GM04503 (cell line): ENCODE measurements around the gene ATOH8.

Source experiments
- DNase-seq: peaks from one replicate; pipeline ENCODE4 v3.0.0-alpha.2; 2012; ENCODE audit warnings: low read depth

The ATOH8 gene

DNA sequence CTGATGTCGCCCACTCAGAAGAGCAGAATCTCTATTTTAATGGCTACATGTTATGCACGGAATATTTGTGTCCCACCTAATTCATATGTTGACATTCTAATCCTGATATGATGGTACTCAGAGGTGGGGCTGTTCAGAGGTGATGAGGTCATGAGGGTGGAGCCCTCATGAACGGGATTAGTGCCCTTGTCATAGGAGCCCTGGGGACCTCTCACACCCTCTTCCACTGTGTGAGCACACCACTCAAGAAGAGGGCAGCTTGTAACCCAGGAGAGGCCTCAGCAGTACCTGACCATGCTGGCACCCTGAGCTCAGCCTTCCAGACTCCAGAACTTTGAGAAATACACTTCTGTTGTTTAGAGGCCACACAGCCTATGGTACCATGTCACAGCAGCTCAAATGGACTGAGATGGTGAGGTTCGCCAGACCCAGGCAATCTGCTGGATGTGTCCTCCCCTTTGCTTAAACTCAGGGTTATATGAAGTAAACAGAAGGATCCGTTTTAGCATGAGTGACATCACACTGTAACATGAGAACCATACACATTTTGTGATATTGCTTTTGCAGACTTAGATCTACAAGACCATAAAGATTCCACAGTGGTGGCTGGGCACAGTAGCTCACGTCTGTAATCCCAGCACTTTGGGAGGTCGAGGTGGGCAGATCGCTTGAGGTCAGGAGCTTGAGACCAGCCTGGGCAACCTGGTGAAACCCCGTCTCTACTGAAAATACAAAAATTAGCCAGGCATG lies 48.7 kb downstream of the ATOH8 start:
- DNase-seq = no peak

DNA sequence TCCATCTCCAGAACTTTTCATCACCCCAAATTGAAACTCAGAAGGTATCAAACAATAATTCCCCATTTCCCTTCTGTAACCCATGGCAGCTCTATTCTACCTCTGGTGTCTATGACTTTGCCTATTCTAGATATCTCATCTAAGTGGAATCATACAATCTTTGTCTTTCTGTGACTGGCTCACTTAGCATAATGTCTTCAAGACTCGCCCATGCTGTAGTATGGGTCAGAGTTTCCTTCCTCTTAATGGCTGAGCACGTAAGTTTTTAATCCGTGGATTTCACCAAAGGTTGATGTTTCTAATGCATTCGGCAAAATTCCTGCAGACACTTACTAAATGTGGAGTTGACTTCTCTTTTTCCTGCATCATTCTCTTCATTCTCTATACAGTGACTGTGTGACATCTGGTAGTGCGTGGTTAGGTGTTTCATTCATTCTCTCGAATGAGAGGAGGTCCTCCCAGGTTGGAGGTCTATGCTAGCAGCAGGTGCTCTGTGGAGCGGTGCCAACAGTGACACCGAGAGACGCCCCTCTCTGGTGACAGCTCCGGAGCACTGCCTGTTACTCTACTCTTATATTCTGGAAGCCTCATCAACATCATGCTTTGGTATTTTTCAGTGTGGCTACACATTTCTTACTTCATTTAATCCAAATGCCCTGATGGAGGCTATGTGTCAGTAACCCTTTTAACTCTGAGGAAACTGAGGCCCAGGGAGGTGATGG lies 50.1 kb downstream of the ATOH8 start:
- DNase-seq = no peak

DNA sequence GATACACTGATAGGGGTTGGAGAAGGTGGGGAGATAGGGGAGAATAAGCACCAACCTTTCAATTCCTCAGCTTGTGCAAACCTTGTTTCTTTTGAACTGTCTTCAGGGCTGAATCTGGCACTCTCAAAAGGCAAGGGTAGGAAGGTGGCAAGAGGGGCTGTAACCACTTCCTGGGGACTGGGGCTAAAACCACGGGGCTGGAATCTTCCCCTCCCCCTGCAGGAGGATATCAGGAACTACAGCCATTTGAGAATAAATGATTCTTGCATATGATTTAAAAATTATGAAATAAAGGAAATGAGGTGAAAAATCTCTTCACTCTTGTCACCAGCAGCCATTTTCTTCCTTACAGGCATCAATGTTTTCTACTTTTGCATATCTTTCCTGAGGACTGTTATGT lies 50.8 kb downstream of the ATOH8 start:
- DNase-seq = no peak

DNA sequence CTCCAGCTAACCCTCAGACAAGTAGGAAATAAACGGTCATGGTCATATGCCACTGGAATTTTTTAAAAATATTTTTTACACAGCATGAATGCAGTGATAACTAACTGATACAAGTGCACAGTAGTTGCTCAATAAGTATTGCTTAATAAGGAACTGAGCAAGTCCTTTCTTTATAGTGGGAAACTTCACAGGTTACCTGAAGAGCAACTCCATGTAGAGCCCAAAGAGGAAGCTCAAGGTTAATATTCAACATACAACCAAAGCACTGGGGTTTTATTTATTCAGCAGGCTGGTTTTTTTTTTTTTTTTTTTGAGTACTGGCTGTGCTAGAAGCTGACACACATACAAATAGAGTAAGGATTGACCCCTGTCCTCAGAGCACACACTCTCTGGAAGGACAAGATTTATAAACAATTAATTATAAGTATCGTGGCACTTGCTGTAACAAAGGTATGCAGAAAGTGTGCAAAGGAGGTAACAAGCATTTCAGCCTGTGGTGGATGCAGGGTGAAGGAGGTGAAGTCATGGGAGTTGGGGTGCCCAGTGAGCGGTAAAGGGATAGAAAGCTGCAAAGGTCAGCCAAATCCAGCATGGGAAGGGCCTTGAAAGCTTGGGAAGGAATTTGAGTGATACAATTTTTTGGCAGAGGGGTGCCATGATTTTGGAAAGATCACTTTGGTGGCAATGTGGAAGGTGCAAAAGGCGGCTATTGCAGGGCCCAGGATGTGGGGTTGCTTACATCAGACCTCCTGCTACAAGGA lies 52.7 kb downstream of the ATOH8 start:
- DNase-seq = no peak

DNA sequence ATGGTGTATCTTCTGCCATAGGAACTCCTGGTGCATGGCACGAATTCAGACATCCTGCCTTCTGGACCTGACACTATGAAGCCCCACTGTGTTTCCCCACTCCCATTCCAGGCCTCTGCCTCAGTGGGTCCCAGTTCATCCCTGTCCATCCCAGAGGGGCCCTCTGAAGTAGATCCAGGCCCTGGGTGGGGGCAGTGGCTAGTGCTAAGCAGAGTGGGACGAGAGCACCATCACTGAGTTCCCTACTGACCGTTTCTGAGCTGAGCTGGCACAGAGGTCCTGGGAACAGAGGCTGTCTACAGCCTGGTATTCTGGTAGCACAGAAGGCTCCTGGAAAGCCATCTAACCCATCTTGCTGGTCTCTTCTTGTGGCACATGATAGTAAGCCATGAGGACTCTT lies 54.0 kb downstream of the ATOH8 start:
- DNase-seq = no peak

DNA sequence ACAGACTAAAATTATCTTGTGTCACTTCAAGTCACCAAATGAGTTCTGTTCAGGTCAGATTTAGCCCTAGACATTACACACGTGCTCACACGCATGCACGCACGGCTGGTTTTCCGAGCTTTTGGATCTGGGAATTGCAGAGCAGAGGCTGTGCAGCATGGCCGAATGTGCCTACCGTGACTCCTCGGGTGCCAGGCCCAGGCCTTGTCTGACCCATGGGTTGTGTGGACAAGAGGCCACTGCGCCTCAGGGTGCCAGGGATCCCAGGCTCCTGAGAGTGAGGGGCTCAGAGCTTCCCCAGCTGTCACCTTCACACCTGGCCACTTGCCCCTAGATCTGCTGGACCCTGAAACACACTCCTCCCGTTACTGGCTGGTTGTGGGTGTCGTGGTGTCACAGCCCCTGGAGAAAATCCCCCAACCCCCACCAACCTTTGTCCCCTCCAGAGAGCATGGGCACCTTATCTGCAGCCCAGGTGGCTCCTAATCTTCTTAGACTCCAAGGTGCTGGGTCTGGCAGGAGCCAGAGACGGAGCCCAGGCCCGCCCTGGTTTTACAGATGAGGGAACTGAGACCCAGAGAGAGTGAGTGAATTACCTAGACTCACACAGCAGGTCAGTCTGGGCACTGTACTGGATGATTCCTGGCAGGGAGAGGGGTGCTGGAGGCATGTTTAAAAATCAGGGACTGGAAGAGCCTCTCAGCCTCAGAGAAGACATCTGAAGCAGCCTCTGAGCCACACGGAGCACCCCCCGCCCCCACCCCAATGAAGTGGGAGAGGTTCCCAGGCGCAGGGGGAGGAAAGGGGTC lies 56.8 kb downstream of the ATOH8 start:
- no peak for DNase-seq

DNA sequence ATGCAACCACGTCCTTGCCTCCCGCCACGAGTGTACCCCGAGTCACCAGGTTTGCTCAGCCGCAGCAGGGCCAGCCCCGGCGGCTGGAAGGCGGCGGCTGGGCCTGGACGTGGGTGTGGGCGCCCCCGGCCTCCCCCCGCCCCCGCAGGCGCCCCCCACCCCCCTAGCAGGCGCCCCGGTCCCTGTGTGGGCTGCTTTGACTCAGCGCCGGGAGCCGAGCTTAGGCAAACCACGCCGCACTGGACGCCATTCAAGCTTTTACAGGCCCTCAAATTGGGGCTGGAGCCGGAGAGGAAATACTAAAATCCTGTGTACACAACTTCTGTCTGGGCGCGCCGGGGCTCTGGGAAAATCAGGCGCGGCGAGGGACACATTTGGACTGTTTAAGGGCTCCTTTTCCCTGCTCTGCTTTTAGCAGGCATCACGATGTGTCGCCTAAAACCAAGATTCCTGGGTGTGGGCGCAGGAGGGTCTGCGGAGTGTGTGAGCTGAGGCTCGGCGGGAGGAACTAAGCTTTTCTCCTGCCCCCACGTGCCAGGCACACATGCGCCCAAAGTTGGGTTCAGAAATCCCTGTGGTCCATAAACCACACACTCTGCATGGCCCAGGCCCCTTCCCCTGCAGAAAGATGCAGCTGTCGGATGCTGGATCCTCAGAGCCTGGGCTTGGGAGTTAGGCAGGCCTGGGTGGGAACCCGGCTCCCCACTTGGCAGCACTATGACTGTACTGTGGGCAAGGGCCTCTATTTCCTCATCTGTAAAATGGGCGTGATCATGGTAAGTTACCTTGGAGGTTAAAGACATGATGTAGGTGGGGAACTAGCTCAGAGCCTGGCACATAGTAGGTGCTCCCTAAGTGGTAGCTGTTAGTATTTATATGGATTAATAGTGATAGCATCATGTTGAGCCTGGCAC lies 57.6 kb downstream of the ATOH8 start:
- DNase-seq = no peak

DNA sequence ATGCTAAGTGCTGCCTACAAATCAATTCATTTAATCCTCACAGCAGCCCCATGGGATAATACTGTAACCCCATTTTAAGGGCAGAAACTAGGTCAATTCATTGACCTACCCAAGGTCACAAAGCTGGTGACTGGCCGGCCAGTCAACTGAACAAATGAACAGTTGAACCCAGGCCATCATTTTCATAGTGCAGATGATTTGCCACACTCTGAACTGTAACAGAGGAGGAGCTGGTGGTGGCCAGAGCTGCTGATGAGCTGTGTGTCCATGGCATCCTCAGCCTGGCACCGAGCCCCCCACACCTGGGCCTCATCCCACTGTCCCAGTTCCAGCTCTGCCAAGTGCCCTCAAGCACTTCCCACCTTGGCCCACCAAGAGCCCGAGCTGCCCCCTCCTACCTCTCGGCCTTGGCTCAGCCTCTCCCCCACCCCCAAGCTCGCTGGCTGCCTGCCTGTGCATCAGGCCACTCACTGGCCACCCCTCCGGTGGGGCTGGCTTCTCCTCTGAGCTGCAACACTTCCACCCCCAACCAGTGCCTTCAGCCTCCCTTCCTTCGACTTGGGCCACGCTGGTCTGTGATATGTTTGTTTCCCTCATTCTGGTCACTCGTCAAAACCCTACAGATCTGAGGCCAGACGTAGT lies 58.4 kb downstream of the ATOH8 start:
- no peak for DNase-seq

DNA sequence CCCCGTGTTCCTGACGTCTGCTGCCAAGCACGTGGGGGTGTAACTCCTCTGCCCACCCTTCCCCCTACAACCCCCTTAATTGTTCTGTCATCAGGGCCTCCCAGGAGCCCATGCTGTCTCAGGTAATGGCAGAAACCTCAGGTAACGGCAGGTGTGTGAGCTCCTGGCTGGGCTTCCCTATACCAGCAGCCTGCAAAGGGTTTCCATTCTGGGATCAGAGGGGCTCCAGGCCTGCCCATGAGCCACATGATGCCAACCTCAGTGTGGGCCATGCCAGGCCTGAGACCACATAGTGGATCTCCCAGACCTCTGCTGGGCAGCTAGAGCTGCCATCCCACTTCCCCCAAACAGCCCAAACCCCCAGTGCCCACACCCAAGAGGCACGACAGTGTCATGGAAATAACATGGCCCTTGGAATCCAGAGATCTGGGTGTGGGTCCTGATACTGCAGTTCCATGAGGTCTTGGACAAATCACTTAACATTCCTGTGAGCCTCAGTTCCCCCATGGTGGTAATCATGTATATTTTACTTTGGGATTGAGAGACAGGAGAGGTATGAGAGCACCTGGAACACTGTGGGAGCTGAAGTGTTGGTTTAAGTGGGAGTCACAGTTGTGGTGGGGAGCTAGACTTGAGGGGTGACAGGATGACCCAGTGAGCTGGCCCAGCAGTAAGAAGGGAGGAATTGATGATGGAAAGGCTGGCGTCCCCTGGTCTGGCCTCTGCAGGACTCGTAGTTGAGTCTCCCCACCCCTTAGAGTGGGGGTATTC lies 59.6 kb downstream of the ATOH8 start:
- no peak for DNase-seq

DNA sequence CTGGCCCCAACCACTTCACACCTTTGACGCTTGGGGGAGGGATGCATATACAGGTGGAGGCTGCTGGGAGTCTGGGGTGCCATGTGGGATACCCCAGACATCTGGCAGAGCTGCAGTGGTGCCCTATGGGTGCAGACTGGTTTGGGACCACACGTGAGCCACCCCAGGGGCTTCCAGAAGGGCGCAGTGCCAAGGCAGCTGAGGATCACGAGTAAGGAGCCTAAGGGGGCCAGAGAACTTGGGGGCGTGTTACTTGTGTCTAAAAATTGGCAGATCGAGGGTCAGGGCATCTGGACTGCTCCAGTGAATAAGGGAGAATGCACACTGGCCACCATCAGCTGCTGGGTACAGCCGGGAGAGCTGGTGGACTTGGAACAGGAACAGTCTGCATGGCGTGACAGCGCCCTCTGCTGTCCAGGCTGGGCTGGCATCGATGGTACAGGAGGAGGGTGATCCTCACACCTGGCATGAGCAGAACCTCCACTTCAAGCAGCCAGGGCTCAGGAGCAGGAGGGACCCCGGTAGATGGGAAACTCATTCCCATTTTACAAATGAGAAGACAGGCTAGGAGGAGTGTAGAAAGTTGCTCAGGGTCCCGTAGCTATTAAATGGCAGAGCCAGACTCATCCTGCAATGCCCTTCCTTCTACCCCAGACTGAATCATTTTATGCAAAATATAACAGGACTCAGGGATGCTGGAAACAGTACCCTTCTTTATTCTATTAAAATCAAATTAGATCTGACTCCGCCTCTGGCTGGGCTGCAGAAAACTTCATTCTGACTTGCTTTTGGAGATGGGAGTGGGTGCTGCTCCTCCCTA lies 60.4 kb downstream of the ATOH8 start:
- DNase-seq = no peak

DNA sequence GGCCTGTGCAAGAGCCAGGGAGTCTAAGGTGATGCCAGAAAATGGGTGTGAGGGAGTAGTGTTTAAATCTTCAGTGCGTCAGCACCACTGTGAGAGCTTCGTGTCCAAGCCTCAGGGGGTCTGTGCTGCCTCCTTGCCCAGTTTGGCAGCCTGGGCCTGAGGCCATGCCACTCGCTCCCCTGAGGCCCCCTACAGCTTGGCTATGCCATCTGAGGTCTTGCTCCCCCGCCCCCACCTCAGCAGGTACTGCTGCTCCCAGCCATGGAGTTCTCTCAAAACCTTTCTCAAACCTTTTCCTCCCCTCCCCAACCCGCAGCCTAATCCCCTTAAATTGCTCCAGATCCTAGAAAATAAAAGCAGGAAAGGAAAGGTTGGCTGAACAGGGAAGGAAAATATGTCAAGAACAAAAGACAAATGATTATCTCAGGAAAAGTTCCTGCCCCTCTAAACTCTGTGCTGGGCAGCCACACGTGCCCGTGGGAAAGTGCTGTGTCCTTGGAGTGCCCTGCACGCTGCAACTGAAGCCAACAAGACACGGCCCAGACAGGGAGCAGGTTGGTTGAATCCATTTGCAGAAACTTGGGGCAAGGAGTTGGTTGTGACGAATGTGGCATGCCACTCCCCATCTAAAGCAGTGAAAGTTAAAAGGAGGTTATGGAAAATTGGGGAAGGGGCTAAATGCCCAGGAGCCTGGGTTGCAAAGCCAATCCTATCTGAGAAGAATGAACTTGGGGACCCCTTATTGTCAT lies 61.2 kb downstream of the ATOH8 start:
- DNase-seq = no peak

DNA sequence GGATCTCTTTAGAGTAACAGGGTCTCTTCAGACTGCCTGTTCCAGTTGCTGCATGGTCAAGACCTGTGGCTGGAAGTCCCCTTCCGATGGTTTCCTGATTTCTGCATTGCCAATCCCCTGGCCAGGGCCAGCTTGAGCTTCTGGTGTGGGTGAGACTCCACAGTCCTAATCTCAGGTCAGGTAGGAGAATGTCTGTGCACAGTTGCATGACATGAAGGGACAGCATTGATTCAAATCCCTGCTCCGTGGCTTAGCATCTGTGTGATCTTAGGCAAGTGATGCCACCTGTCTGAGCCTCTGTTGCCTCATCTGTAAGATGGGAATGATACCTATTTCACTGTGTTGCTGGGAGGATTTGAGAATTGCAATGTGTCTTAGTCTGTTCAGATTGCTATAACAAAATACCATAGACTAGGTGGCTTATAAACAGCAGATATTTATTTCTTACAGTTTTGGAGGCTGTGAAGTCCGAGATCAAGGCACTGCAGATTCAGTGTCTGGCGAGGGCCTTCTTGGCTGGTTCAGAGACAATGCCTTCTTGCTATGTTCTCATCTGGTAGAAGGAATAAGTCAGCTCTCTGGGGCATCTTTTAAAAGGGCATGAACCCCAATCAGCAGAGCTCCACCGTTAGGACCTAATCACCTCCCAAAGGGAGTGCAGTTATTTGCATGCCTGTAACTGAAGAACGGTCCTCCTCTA lies 66.2 kb downstream of the ATOH8 start:
- no peak for DNase-seq

DNA sequence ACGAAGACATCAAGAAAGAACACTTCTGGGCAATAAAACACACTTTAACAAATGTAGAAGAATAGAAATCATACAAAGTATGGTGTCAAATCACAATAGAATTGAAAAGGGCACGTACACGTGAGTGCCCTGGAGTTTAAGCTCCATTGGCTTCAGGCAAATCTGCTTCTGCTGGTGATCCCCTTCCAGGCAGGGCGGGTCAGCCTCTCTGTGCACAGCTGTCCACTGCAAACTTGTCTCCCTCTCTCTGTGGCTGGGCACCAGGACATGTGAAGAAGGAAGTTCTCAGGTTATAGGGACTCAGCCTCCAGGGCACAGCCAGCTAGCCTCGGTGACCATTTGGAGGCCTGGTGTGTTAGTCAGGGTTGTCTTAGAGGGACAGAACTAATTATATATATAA lies 69.0 kb downstream of the ATOH8 start:
- DNase-seq = no peak

DNA sequence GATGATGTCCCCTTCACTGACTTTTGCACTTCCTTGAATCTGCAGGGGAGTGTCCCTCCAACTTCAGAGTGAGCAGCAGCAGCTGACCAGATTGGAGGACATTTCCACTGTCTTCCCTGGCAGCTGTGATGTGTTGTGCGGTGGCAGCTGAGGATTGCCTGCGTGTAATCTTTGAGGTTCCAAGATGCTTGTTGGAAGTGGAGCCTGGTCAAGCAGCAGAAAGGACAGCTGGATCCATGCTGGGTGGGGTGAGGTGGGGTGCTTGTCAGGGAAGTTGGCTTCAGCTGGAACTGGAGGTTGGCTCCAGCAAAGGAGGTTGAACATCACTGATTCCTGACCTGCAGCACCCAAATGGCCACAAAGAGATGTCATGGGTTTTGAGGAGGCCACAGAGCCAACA lies 70.2 kb downstream of the ATOH8 start:
- DNase-seq = no peak

DNA sequence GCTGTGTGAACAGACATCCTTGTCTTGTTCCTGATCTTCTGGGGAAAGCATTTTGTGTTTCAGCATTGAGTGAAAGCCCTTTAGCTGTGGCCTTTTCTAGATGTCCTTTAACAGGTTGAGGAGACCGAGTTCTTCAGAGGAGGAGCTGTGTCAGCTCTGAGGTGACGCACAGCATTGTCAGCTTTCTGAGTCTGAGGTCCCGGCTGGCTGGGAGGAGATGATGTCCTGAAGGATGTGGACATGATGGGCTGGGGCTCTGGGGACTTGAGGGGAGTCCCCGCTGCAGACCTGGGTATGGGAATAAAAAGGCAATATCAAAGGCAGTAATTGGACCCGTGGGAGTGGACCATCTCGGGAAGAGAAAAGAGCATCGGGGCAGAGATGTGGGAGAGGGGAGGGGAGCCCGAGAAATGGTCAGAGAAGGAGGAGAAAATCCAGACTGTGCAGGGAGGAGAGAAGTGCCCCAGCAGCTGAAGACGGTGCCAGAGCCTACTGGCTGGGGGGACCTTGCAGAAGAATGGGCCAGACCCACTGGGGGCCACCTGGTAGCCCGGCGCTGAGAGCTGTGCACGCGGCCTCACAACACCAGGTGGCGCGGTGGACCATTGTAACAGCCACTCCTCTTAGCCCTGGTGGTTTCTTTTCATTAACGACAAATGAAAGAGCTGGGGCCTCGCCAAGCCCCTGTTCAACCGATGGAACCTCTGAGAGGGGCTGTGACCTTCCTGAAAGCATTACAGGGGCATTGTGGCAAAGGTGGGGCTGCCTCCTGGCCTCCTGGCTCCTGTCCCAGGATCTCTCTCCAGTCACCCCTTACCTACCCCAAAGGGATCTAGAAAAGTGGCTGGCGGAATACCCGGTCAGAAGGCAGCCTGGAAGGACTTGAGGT lies 73.4 kb downstream of the ATOH8 start:
- DNase-seq = no peak

DNA sequence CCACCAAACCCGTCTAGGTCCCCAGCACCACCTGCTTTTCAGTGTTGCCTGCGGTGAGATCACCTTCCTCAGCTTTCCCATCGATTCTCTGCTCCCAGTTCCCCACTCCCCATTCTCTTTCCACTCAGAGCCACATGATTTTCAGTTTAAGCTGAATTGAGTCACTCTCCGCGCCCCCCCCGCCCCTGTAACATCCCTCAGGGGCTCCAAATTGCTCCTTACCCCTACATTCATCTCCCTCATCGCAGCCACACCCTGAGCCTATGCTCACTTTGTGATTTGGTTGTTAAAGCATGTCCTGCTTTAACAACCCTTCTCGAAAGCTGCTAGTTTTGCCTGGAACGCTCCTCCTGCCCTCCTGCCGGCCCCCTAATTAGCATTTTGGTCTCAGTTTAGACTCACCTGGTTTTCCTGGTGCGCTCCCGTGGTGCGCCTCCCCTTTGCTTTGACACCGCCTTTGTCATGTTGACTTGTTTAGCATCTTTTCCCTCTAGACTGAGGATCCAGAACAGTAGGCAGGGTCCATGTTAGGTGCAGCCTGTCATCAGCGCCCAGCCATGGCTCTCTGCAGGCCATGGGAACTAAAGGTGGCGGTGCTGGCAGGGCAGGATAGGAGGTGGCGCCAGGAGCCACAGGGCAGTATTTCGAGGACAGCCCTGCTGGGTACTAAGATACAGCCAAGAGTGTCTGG lies 74.2 kb downstream of the ATOH8 start:
- DNase-seq = no peak
